Skeletal muscle satellite cell (primary cell): ENCODE data around the gene EPHB1.

Source experiments
- H3K27me3 ChIP-seq: 2 replicates; pipeline ENCODE4 v1.7.0; 2013; ENCODE audit warnings: low read length; ENCODE audit not compliant: control insufficient read depth, insufficient read depth
- H3K36me3 ChIP-seq: 2 replicates; pipeline ENCODE4 v1.7.0; 2013; ENCODE audit warnings: mild to moderate bottlenecking, control low read depth, low read length; ENCODE audit not compliant: insufficient read depth
- H3K4me1 ChIP-seq: 2 replicates; pipeline ENCODE4 v1.7.0; 2013; ENCODE audit warnings: low read length; ENCODE audit not compliant: control insufficient read depth, insufficient read depth
- H3K4me2 ChIP-seq: 2 replicates; pipeline ENCODE4 v1.7.0; 2013; ENCODE audit warnings: mild to moderate bottlenecking, low read length
- H3K4me3 ChIP-seq: 2 replicates; pipeline ENCODE4 v1.7.0; 2013; ENCODE audit warnings: low read length
- H3K9ac ChIP-seq: 2 replicates; pipeline ENCODE4 v1.7.0; 2013; ENCODE audit warnings: mild to moderate bottlenecking, low read depth, low read length, moderate library complexity
- H3K9me3 ChIP-seq: replicated peaks from 2 replicates; pipeline ENCODE4 v1.7.0; 2013; ENCODE audit warnings: mild to moderate bottlenecking, control low read depth, low read length

Gene EPHB1

GRCh38 chr3:134854254-134854653 is 59.2 kb downstream of the EPHB1 start:
- Histone ChIP-seq H3K9me3 (no peaks in the 10 kb centered on the region), H3K4me2 (no peak overlapping the region), H3K27me3 (no peaks in the 10 kb centered on the region), H3K4me1 (no peaks in the 10 kb centered on the region), H3K4me3 (no peak overlapping the region), H3K36me3 (no peaks in the 10 kb centered on the region), H3K9ac (no peak overlapping the region)

DNA sequence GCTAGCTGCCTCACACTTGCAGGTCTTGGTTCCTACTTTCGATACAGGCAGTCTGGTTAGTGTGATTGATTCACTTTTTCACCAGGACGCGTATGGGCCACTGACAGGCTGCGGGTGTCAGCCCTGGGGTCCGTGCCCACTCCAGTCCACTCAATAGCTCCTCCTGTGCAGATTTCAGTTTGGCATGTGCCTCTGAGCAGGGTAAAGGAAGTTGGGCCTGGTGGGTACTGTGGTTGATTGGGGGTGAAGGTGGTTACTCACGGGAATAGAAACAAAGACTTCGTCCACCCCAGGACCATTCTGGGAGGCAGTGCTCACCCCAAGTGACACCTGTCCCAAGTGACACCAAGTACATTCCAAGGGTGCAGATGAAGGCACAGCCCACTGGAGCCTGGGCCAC is 62.3 kb downstream of the EPHB1 start:
- Histone ChIP-seq H3K36me3 (no peaks in the 10 kb centered on the region), H3K4me1 (no peaks in the 10 kb centered on the region), H3K27me3 (no peaks in the 10 kb centered on the region), H3K4me3 (no peak overlapping the region), H3K9ac (no peak overlapping the region), H3K4me2 (no peak overlapping the region), H3K9me3 (no peaks in the 10 kb centered on the region)

DNA sequence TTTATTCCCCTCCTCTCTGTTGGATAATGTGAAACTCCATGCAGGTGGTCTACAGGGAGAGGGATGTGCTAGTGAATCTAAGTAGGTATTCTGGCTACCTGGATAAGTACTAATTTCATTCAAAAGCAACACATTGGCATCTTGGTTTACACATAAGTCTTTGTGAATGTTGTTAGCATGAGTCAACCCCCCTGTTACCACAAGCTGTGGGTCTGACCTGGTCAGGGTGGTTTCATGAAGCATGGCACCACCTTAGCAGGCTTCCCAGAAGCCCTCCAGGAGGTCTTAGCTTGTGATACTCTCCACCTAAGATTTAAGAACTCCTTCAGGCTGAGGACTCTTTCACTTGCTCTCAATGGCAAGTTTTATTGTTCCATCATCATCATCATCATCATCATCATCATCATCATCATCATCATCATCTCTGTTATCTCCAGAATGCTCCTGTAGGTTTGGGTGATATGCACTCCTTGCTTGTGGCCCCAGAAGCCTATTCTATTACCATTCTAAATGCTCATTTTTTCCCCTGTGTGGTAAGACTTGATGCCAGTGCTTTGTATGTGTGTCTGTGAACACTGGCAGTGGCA is 62.8 kb downstream of the EPHB1 start:
- no peak overlapping the region for H3K4me3 ChIP-seq
- no peaks in the 10 kb centered on the region for H3K9me3 ChIP-seq
- no peaks in the 10 kb centered on the region for H3K36me3 ChIP-seq
- no peaks in the 10 kb centered on the region for H3K27me3 ChIP-seq
- no peak overlapping the region for H3K4me2 ChIP-seq
- no peaks in the 10 kb centered on the region for H3K4me1 ChIP-seq
- H3K9ac ChIP-seq, result no peak overlapping the region

DNA sequence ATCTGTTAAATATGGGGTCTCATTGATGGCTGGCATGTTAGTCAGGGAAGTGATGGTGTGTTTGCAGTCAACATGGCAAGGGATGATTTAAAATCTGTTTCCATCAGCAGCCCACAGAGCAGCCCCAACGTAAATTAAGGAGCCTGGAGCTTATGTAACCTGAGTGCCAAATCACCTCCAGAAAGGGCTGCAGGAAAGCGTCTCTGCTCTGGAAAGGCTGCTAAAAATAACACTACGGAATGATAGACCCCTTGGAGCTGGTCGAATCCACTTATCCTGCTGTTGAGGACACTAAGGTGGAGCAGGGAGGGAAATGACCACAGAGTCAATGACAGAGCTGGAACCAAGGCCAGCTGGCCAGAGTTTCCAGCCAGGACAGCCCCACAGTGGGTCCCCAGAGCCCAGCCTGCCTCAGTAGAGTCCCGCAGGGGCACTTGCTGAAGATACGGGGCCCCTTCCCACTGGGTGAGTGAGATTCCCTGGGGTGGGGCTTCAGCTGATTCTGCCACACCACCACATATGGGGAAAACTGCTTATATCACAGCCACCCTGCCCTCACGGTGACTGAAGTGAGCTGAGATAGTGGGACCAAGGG is 63.5 kb downstream of the EPHB1 start:
- H3K4me2 ChIP-seq, result no peak overlapping the region
- H3K9me3 ChIP-seq, result no peaks in the 10 kb centered on the region
- H3K36me3 ChIP-seq, result no peaks in the 10 kb centered on the region
- H3K27me3 ChIP-seq, result no peaks in the 10 kb centered on the region
- H3K4me1 ChIP-seq, result no peaks in the 10 kb centered on the region
- H3K9ac ChIP-seq, result no peak overlapping the region
- no peak overlapping the region for H3K4me3 ChIP-seq

DNA sequence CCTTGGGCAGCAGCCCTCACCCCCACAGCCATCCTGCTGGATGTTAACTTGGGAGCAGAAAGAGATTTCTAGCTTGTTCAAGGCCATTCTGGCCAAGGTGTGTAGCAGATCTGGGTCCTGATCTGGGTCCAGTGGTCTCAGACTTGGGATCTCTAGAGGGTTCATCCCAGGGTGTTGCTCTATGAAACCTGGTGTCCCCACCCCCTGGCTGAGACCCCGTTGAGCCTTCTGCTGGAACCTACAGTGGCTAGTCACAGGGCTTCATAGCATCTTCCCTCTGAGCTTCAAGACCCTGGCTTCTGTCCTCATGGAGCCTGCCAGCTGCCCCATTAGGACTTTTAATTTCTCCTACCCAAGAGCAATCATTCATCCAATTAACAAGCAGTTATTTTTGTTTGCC is 64.3 kb downstream of the EPHB1 start:
- Histone ChIP-seq H3K9ac (no peak overlapping the region), H3K4me3 (no peak overlapping the region), H3K36me3 (no peaks in the 10 kb centered on the region), H3K4me1 (no peaks in the 10 kb centered on the region), H3K4me2 (no peak overlapping the region), H3K27me3 (no peaks in the 10 kb centered on the region), H3K9me3 (no peaks in the 10 kb centered on the region)

- Histone ChIP-seq H3K4me2 (no peak overlapping the region), H3K9me3 (no peaks in the 10 kb centered on the region), H3K27me3 (no peaks in the 10 kb centered on the region), H3K4me3 (no peak overlapping the region), H3K9ac (no peak overlapping the region), H3K4me1 (no peaks in the 10 kb centered on the region), H3K36me3 (no peaks in the 10 kb centered on the region)
Observed at GRCh38 chr3:134860141-134860540, 65.1 kb downstream of the EPHB1 start.

DNA sequence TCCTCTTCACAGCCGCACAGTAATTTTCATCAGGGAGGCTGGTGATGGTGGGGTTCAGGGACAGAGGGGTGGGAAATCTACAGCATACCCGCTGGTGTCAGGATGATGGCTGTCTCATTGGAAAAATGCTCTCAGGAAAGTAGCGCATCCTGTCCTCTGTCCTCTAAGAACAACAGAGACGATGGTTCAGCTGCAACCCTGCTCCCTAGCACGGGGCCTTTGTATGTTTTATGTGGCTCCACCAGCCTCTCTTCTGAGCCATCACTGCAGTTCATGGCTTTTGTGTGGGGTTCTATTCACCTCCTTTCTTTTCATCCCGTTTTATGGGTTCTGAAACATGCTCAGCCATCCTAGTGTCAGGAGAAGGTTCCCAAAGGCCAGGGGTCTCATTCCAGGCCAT is 68.9 kb downstream of the EPHB1 start:
- Histone ChIP-seq H3K27me3 (no peaks in the 10 kb centered on the region), H3K4me3 (no peak overlapping the region), H3K9me3 (no peaks in the 10 kb centered on the region), H3K4me2 (no peak overlapping the region), H3K4me1 (no peaks in the 10 kb centered on the region), H3K9ac (no peak overlapping the region), H3K36me3 (no peaks in the 10 kb centered on the region)

DNA sequence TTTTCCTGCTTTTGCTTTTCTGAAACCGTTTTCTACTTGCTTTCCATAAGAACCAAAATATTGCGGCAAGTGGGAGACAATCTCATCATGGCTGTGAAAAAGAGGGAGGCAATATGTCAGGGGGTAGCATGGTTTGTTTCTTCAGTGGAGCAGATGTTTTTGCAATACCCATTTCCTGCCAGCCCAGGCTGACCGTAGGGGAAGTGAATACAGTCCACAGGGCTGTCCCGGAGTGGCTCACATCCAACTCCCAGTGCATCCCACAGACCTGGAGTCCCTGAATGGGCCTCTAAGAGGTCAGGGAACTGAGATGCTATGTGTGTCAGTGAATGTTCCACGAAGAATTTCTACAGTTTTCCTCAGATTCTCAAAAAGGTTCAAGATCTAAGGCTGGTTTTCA is 69.6 kb downstream of the EPHB1 start:
- no peak overlapping the region for H3K9ac ChIP-seq
- no peak overlapping the region for H3K4me2 ChIP-seq

DNA sequence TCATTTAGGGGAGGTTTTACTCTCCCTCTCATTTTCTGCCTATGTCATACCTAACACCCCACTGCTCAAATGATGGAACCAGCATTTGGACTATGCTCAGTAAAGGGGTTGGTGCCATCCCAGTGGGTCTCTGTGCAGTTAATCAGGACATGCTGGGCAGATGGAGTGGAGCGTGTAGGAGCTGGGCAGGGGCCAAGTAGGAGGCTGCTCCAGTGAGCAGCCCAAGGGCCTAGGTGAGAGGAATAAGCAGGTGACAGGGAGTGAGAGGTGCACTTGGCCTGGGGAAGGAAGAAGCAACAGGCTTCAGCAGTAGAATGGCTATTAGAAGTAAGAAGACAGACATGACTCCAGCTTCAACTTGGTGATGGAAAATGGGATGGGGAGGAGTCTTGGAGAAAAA is 72.2 kb downstream of the EPHB1 start:
- Histone ChIP-seq H3K27me3 (no peaks in the 10 kb centered on the region), H3K4me1 (no peaks in the 10 kb centered on the region), H3K36me3 (no peaks in the 10 kb centered on the region), H3K4me2 (no peak overlapping the region), H3K4me3 (no peak overlapping the region), H3K9me3 (no peaks in the 10 kb centered on the region), H3K9ac (no peak overlapping the region)

More for the DNA sequence above, 69.6 kb downstream of the EPHB1 start:
- H3K4me1 ChIP-seq, result no peaks in the 10 kb centered on the region
- H3K4me3 ChIP-seq, result no peak overlapping the region
- no peaks in the 10 kb centered on the region for H3K27me3 ChIP-seq
- no peaks in the 10 kb centered on the region for H3K36me3 ChIP-seq
- no peaks in the 10 kb centered on the region for H3K9me3 ChIP-seq

DNA sequence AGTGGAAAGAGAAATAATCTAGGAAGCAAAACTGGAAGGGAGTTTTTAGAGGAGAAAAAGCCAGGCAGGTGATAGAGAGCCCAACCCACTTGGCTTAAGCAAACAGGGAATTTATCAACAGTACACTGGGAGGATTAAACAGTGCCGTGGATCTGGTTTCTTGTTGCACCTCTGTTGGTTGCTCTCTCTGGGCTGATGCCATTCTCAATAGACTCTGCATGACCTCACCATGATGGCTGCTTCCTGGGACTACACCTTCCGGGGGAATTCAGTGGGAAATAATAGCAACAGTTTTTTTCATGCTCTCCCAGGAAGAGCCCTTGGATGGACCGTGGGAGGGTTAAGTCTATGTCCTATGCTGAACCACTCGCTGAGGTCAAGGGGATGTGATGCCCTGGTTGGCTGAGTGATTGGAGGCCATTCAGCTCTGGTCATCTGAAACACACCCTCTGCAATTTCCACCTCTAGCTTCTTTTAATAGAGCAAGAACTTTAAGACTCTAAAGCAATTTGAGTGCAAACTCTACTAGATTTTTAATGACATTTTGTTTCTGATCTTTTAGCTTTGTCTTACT is 74.2 kb downstream of the EPHB1 start:
- Histone ChIP-seq H3K36me3 (no peaks in the 10 kb centered on the region), H3K9me3 (no peaks in the 10 kb centered on the region), H3K4me2 (no peak overlapping the region), H3K4me3 (no peak overlapping the region), H3K4me1 (no peaks in the 10 kb centered on the region), H3K27me3 (no peaks in the 10 kb centered on the region), H3K9ac (no peak overlapping the region)

- H3K4me1 ChIP-seq, result no peaks in the 10 kb centered on the region
- no peaks in the 10 kb centered on the region for H3K36me3 ChIP-seq
- no peak overlapping the region for H3K4me2 ChIP-seq
- H3K27me3 ChIP-seq, result no peaks in the 10 kb centered on the region
- H3K4me3 ChIP-seq, result no peak overlapping the region
- no peak overlapping the region for H3K9ac ChIP-seq
- no peaks in the 10 kb centered on the region for H3K9me3 ChIP-seq
Observed at GRCh38 chr3:134871818-134872217, 76.8 kb downstream of the EPHB1 start.
